ENCODE results near the gene ARPIN. TPM values are rescaled to one million over a fixed set of nuclear protein-coding genes. Genes with fewer than 3 reads are reported as not detected.

The ARPIN gene
- total and polyA plus RNA-seq, 9 of the 15 experiments (the other 6 are each of a cell fraction or from before 2014, with no cell fraction given), result not detected

DNA sequence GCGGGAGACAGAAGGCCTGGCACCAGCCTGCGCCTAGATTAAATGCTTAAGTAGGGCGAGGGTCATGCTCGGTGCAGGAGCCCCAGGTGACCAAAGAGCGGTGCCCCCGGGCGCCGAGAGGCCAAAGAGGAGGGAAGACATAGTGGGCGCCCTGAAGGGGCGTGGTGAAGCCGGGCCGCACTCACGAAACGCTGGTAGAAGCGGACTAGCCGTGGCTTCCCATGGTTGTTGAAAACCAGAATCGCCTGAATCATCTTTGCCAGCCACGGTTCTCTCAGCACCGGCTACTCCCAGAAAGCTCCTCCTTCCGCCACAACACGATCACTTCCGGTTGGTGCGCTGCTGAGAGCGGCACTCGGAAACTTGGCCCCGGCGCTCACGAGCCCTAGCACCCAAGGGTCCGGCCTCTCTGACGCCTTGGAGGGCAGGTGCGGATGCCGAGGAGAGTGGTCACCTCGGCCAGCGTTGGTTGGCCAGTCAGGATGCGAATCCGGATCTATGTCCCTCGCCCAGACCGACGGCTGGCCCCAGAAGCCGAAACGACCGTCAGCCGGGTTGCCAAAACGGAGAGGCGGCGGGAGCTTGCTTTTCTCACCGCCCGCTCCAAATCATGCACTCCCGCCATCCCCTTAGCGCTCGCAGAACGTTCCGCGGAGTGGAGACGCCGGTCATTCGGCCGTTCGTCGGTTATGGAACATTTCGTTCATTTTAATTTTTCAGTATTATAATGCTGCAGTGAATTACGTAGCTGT is 18.9 kb downstream of the ARPIN start, which contains the start of gene AP3S2 (continued):
- TF ChIP-seq HNRNPK (IDR thresholded peaks at IDR 0.05; ENCODE audit: low read depth, low read length, poor library complexity, severe bottlenecking) (no peak), HNRNPH1 (optimal IDR thresholded peaks at IDR 0.05; ENCODE audit: low read depth, low read length) (no peak), SMC3 (conservative IDR thresholded peaks at IDR 0.05; ENCODE audit: insufficient read depth, low read depth, low read length) (no peak), POLR2B (IDR thresholded peaks at IDR 0.05; ENCODE audit: low read depth, partially characterized antibody) (peak; percentile 67), ZZZ3 (IDR thresholded peaks at IDR 0.05) (no peak; the same call in 1 of the 2 replicates), THRAP3 (IDR thresholded peaks at IDR 0.05; ENCODE audit: borderline replicate concordance) (no peak; the same call in 1 of the 2 replicates), GATAD2B (IDR thresholded peaks at IDR 0.05; ENCODE audit: borderline replicate concordance) (peak; percentile 72; the same call in 1 of the 2 replicates), SIX5 (IDR thresholded peaks at IDR 0.05; ENCODE audit: borderline replicate concordance in 1 of 2, insufficient read depth in 1 of 2, low read depth in 1 of 2, low read length in 2 of 2) (peak; percentile 53 to 58; a peak in 3 of 4 replicates), ZNF75A (CRISPR knock-in tag; IDR thresholded peaks at IDR 0.05) (no peak), ZNF253 (CRISPR knock-in tag; conservative IDR thresholded peaks at IDR 0.05) (no peak), ILF3 (IDR thresholded peaks at IDR 0.05; ENCODE audit: borderline replicate concordance) (no peak), IRF2 (CRISPR knock-in tag; IDR thresholded peaks at IDR 0.05) (no peak), KHSRP (IDR thresholded peaks at IDR 0.05) (no peak), NR4A1 (CRISPR knock-in tag; IDR thresholded peaks at IDR 0.05) (no peak), NR4A1 (tag; IDR thresholded peaks at IDR 0.05) (no peak), ZFP36 (IDR thresholded peaks at IDR 0.05; ENCODE audit: low read depth, low read length, partially characterized antibody) (peak; percentile 35), SMARCC2 (IDR thresholded peaks at IDR 0.05; ENCODE audit: low read depth) (no peak), ZNF586 (CRISPR knock-in tag; conservative IDR thresholded peaks at IDR 0.05) (no peak), ZFPM2 (CRISPR knock-in tag; IDR thresholded peaks at IDR 0.05) (no peak), ZBTB17 (CRISPR knock-in tag; IDR thresholded peaks at IDR 0.05) (peak; percentile 84), ZNF778 (CRISPR knock-in tag; IDR thresholded peaks at IDR 0.05) (no peak), TARDBP (IDR thresholded peaks at IDR 0.05) (peak; percentile 38; the same call in 1 of the 2 replicates), FOXA1 (IDR thresholded peaks at IDR 0.05; ENCODE audit: borderline replicate concordance) (no peak), BRCA1 (IDR thresholded peaks at IDR 0.05) (no peak), BRCA1 (CRISPR knock-in tag; IDR thresholded peaks at IDR 0.05) (0 out of 2 replicates have a peak, but pooled peaks have one; percentile 71), ZNF277 (CRISPR knock-in tag; IDR thresholded peaks at IDR 0.05; ENCODE audit: borderline replicate concordance) (no peak), BRF1 (IDR thresholded peaks at IDR 0.05; ENCODE audit: borderline replicate concordance, extremely low read depth, insufficient read length) (no peak), MAZ (CRISPR knock-in tag; conservative IDR thresholded peaks at IDR 0.05 in 1 of 2, IDR thresholded peaks at IDR 0.05 in 1 of 2) (peak; percentile 78 to 91)
- TF ChIP-seq, protein P1, sequence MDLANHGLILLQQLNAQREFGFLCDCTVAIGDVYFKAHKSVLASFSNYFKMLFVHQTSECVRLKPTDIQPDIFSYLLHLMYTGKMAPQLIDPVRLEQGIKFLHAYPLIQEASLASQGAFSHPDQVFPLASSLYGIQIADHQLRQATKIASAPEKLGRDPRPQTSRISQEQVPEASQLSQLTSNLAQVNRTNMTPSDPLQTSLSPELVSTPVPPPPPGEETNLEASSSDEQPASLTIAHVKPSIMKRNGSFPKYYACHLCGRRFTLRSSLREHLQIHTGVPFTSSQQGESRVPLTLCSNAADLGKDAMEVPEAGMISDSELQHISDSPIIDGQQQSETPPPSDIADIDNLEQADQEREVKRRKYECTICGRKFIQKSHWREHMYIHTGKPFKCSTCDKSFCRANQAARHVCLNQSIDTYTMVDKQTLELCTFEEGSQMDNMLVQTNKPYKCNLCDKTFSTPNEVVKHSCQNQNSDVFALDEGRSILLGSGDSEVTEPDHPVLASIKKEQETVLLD (IDR thresholded peaks at IDR 0.05), result peak; percentile 23; the same call in 1 of the 2 replicates
